Activated T-helper 17 cell treated with anti-CD3 and anti-CD28 coated beads, Interleukin-2, amount 50 U/mL, for 72 hours (primary cell): Measurements from ENCODE around the gene PDIA4. TPM values are rescaled to one million over a fixed set of nuclear protein-coding genes. Genes with fewer than 3 reads are reported as not detected.
"Not testable (repeated sequence)": the region's sequence is repeated elsewhere in the genome, so short reads cannot be mapped to it uniquely, and the experiment has no call there.

Experiments
- ATAC-seq: fragments of 150-1000 bp; cut with Tn5 transposase; replicated peaks from 2 replicates; pipeline ENCODE4 v1.10.0; 2021; ENCODE audit warnings: mild to moderate bottlenecking, moderate library complexity
- H3K27ac Mint-ChIP-seq: one replicate; pipeline ENCODE4 v1.8.0; 2022; ENCODE audit warnings: mixed read lengths
- H3K27me3 Mint-ChIP-seq: one replicate; pipeline ENCODE4 v1.8.0; 2022; ENCODE audit warnings: mixed read lengths
- H3K36me3 Mint-ChIP-seq: one replicate; pipeline ENCODE4 v1.8.0; 2022; ENCODE audit warnings: low read depth, mild to moderate bottlenecking, mixed read lengths
- H3K4me1 Mint-ChIP-seq: one replicate; pipeline ENCODE4 v1.8.0; 2022; ENCODE audit warnings: mixed read lengths
- H3K4me3 Mint-ChIP-seq: one replicate; pipeline ENCODE4 v1.8.0; 2022; ENCODE audit warnings: mild to moderate bottlenecking, mixed read lengths
- H3K9me3 Mint-ChIP-seq: one replicate; pipeline ENCODE4 v1.8.0; 2022; ENCODE audit warnings: mixed read lengths
- total RNA-seq, 2 donors: library from RNA; stranded (reverse); gene quantifications; one replicate each; pipeline ENCODE4 v1.2.3, GENCODE V29; 2022

The PDIA4 gene
- total RNA-seq, 2 donors from 2014 or later = 54.2 to 95.7 TPM

DNA sequence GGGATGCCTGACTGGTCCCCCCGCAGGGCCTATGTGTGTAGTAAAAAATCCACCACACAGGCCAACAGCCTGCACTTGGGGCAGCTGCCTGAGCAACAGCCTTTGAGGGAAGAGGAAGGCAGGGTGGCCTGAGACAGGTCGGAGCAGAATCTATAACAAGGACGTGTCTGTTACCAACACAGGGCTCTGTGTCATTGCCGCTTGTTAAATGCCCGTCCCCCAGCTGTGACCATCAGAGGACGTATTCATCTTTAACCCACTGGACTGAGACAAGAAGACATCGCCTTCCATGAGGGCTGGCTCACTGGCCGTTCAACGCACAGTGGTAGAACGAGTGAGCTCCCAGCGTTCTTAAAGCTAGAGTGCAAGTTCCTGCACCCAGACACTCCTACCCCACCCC is 7.8 kb downstream of the PDIA4 start:
- ATAC-seq = no peak
- no peaks in the 10 kb centered on the region for H3K9me3 Mint-ChIP-seq
- H3K27me3 Mint-ChIP-seq = no peaks in the 10 kb centered on the region
- peak overlapping the region; percentile 40 for H3K27ac Mint-ChIP-seq
- H3K4me1 Mint-ChIP-seq = peaks cover 13% of the 10 kb centered on the region
- H3K4me3 Mint-ChIP-seq = no peak overlapping the region
- H3K36me3 Mint-ChIP-seq = peaks cover 89% of the 10 kb centered on the region

GRCh38 chr7:149016876-149017275 is 11.4 kb downstream of the PDIA4 start:
- Mint-ChIP-seq H3K27me3 (no peaks in the 10 kb centered on the region), H3K27ac (no peak overlapping the region), H3K4me3 (no peak overlapping the region), H3K36me3 (peaks cover 98% of the 10 kb centered on the region), H3K9me3 (no peaks in the 10 kb centered on the region), H3K4me1 (peaks cover 6% of the 10 kb centered on the region)
- ATAC-seq = no peak

- no peak overlapping the region for H3K4me3 Mint-ChIP-seq
- H3K27me3 Mint-ChIP-seq = no peaks in the 10 kb centered on the region
- peaks cover 98% of the 10 kb centered on the region for H3K36me3 Mint-ChIP-seq
- peak overlapping the region; percentile 64 for H3K27ac Mint-ChIP-seq
- H3K4me1 Mint-ChIP-seq = no peaks in the 10 kb centered on the region
- ATAC-seq = no peak
- H3K9me3 Mint-ChIP-seq = no peaks in the 10 kb centered on the region
Measured at GRCh38 chr7:149014309-149014708, 14.0 kb downstream of the PDIA4 start.

DNA sequence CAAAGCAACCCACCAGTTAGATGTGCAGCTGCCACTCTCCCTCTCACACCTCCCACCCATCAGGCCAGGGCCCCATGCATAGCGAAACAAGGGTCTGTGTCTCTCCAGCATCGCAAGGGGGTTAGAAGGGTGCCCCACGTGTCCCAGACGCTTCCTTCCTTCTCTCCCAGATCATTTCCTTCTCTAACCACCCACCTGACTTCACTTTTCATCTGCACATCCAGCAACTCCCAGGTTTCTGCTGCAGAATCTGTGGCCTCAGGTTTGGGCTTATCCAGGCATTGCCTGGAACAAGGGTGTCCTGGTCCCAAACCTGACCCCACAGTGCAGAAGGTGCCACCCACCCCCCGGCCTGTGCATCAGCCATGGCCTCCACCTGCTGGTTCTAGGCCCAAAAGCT is 14.4 kb downstream of the PDIA4 start:
- H3K36me3 Mint-ChIP-seq = peaks cover 98% of the 10 kb centered on the region
- no peaks in the 10 kb centered on the region for H3K27me3 Mint-ChIP-seq
- no peak for ATAC-seq
- no peak overlapping the region for H3K4me3 Mint-ChIP-seq
- peak overlapping the region; percentile 64 for H3K27ac Mint-ChIP-seq
- no peaks in the 10 kb centered on the region for H3K9me3 Mint-ChIP-seq
- H3K4me1 Mint-ChIP-seq = no peaks in the 10 kb centered on the region

GRCh38 chr7:149012730-149013129 is 15.6 kb downstream of the PDIA4 start:
- Mint-ChIP-seq H3K27ac (peak overlapping the region; percentile 3), H3K36me3 (peaks cover 96% of the 10 kb centered on the region)
- not testable (repeated sequence) for H3K4me1 Mint-ChIP-seq, H3K9me3 Mint-ChIP-seq, H3K27me3 Mint-ChIP-seq, ATAC-seq, H3K4me3 Mint-ChIP-seq

DNA sequence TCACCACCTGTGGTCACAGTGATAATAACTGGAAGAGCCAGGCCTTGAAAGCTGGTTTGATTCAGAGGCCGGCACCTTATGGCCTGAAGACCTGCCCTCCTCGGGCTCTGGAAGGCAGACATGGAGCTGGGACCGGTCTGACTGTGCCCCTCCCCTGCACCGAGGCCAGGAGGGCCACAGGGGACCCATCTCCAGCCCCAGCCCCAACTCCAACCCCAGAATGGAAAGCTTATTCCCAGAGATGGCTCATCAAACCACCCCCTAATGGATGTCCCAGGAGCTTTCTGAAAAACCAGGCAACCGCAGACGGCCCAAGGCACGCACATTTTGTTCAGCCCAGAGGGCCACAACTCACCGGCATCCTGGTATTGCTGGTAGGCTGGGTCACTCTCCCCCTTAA is 16.8 kb downstream of the PDIA4 start:
- no peak overlapping the region for H3K4me3 Mint-ChIP-seq
- H3K36me3 Mint-ChIP-seq = peaks cover 98% of the 10 kb centered on the region
- no peak for ATAC-seq
- H3K4me1 Mint-ChIP-seq = no peaks in the 10 kb centered on the region
- H3K27ac Mint-ChIP-seq = peak overlapping the region; percentile 28
- H3K9me3 Mint-ChIP-seq = no peaks in the 10 kb centered on the region
- no peaks in the 10 kb centered on the region for H3K27me3 Mint-ChIP-seq

GRCh38 chr7:149010451-149010850 is 17.9 kb downstream of the PDIA4 start:
- ATAC-seq = no peak
- no peak overlapping the region for H3K4me3 Mint-ChIP-seq
- peak overlapping the region; percentile 28 for H3K27ac Mint-ChIP-seq
- no peaks in the 10 kb centered on the region for H3K9me3 Mint-ChIP-seq
- no peaks in the 10 kb centered on the region for H3K27me3 Mint-ChIP-seq
- peaks cover 98% of the 10 kb centered on the region for H3K36me3 Mint-ChIP-seq
- H3K4me1 Mint-ChIP-seq = no peaks in the 10 kb centered on the region

- no peaks in the 10 kb centered on the region for H3K4me1 Mint-ChIP-seq
- no peaks in the 10 kb centered on the region for H3K9me3 Mint-ChIP-seq
- no peak overlapping the region for H3K27ac Mint-ChIP-seq
- no peaks in the 10 kb centered on the region for H3K27me3 Mint-ChIP-seq
- H3K36me3 Mint-ChIP-seq = peaks cover 98% of the 10 kb centered on the region
- no peak overlapping the region for H3K4me3 Mint-ChIP-seq
- ATAC-seq = no peak
Measured at GRCh38 chr7:149009527-149009926, 18.8 kb downstream of the PDIA4 start.

DNA sequence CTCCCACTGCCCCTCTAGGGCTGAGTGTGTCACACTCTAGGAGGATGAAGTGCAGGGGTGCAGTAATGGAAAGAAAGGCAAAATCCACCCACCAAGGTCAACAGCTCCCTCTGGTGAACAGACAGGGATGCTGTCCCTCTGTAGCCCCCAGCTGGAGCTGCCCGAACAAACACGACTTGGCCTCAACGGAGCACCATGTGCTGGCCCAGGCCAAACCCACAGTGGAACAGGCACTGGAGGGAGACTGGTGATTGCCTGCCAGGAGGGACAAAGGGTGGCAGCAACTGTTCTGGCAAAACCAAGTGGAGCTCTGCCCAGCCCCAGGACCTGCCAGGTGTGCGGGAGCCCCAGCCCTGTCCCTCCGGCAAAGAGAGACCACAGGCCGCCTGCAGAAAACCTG is 20.7 kb downstream of the PDIA4 start:
- ATAC-seq = no peak
- Mint-ChIP-seq H3K9me3 (no peaks in the 10 kb centered on the region), H3K27me3 (no peaks in the 10 kb centered on the region), H3K27ac (no peak overlapping the region), H3K4me1 (no peaks in the 10 kb centered on the region), H3K4me3 (no peak overlapping the region), H3K36me3 (peaks cover 98% of the 10 kb centered on the region)

DNA sequence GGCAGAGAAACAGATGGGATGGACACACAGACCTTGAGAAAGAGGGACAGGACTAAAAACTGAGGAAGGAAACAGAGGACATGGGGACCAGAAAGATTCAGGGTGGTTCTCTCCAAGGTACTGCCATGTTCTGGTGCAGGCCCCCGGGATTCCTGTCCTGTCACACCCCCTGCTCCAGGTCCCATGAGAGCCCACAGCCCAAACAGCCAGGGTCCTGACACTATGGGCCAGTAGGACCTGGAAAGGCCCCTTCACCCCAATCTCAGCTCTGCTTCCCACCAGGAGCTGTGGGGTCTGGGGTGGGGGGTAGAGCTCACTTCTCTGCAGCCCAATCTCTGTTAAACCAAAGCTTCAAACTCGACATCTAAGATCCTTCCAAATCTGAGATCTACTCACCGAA is 21.2 kb downstream of the PDIA4 start:
- H3K36me3 Mint-ChIP-seq = peaks cover 96% of the 10 kb centered on the region
- no peak for ATAC-seq
- no peaks in the 10 kb centered on the region for H3K27me3 Mint-ChIP-seq
- peak overlapping the region; percentile 28 for H3K27ac Mint-ChIP-seq
- H3K4me3 Mint-ChIP-seq = no peak overlapping the region
- H3K4me1 Mint-ChIP-seq = no peaks in the 10 kb centered on the region
- no peaks in the 10 kb centered on the region for H3K9me3 Mint-ChIP-seq

GRCh38 chr7:149006345-149006725 is 22.0 kb downstream of the PDIA4 start:
- Mint-ChIP-seq H3K4me1 (no peaks in the 10 kb centered on the region), H3K36me3 (peaks cover 88% of the 10 kb centered on the region)

DNA sequence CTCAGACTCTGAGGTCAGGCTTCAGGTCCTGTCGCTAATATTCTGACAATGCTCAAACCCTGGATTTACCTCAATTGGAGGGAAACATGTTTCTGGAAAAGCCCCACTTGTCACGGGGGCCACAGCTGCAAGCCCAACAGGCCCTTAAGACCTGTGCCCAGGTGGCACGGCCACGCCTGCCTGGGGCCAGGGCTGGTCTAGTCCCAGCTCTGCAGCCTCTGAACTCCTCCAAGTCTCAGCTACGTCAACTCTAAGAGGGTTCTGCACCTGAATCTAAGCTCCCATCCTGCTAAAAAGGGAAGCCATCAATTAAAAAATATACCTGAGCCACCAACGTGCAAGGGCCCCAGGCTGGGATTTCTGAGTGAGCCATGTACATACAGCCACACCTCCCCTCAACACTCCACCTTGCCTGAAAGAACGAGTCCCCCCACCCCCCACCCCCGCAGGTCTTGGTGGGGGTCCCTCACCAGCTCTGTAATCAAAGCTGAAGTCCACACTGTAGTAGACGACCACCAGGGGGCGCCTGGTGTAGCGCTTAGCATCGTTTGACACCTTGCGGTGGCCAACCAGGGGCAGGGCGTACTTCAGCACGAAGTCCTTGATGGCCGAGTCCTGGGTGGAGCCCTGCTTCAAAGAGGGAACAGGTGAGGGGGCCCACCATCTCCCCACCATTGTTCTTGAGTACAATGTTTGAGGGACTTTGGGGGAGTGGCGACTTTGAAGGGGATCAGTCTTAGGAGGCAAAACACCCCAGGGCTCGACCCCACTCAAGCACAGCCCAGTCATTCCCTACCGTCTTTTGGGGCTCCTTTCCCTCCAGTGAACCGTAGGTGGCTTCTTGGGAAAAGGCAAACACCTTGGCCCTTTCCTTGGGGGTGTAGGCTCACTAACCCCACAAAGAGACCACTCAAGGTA is 22.6 kb downstream of the PDIA4 start:
- Mint-ChIP-seq H3K27me3 (no peaks in the 10 kb centered on the region), H3K27ac (no peak overlapping the region), H3K4me1 (no peaks in the 10 kb centered on the region), H3K36me3 (peaks cover 87% of the 10 kb centered on the region), H3K9me3 (no peaks in the 10 kb centered on the region), H3K4me3 (no peak overlapping the region)
- ATAC-seq = peak; percentile 92

More at GRCh38 chr7:149006345-149006725, 22.0 kb downstream of the PDIA4 start:
- ATAC-seq = peak; percentile 6
- no peak overlapping the region for H3K4me3 Mint-ChIP-seq
- H3K27ac Mint-ChIP-seq = peak overlapping the region; percentile 28
- no peaks in the 10 kb centered on the region for H3K9me3 Mint-ChIP-seq
- no peaks in the 10 kb centered on the region for H3K27me3 Mint-ChIP-seq

DNA sequence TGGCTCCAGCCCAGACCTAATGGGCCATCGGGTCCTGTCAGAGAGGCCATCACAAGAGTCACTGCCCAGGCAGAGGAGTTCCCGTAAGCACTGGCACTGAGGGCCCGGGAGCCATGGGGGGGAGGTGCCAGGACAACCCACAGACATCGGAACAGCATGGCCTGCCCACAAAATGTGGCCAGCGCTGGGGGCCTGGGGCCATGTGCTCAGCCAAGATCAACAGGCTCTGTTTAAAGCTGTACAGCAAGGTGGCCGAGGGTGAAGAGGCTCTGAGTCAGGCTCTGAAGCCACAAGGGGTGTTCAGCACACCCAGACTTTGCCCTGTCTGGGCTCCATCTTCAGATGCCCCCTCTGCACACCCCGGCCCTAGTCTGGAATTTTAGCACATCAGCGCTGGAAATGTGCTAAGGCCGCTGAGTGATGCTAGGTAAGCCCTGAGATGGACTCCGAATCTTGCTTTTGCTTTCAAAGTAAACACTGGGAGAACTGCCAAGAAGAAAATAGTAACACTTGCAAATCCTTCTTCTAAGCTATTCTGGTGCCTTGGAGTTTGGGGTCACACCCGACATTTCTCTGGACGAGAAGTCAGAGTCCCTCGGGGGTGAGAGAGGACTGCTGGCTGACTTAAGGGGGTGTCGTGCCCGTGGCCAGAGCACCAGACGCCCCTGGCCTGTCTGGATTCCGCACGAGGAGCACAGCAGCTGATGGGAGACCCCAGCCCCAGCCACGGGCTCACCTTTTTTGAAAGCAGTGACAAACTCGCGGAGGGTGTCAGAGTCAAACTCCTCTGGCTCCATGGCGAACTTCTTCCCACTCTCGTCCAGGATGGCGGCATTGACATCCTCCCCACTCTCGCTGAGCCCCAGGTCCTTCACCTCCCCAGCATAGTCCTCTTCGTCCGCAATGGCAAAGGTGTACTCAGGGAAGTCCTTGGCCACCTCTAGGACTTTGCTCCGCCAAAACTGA is 23.6 kb downstream of the PDIA4 start:
- no peak for ATAC-seq
- Mint-ChIP-seq H3K4me3 (no peak overlapping the region), H3K36me3 (peaks cover 77% of the 10 kb centered on the region), H3K4me1 (no peaks in the 10 kb centered on the region), H3K27ac (no peak overlapping the region), H3K9me3 (no peaks in the 10 kb centered on the region), H3K27me3 (no peaks in the 10 kb centered on the region)

- no peak for ATAC-seq
- H3K4me1 Mint-ChIP-seq = no peaks in the 10 kb centered on the region
- no peak overlapping the region for H3K4me3 Mint-ChIP-seq
- no peaks in the 10 kb centered on the region for H3K9me3 Mint-ChIP-seq
- peak overlapping the region; percentile 25 for H3K27ac Mint-ChIP-seq
- H3K27me3 Mint-ChIP-seq = no peaks in the 10 kb centered on the region
- peaks cover 67% of the 10 kb centered on the region for H3K36me3 Mint-ChIP-seq
Measured at GRCh38 chr7:149003560-149004305, 24.6 kb downstream of the PDIA4 start.
